HEK293 (cell line): ENCODE results near the gene WRAP53.

Experiments
- CTCF ChIA-PET: fragments of 350-600 bp; formaldehyde crosslinking; extraction: SDS; loops from one replicate; lab custom pipeline; 2021; ENCODE audit warnings: antibody characterized with exemption; lab: Yijun Ruan, JAX
- POLR2A ChIA-PET: fragments of 300-600 bp; formaldehyde crosslinking; extraction: SDS; loops from one replicate; lab custom pipeline; 2020; ENCODE audit warnings: antibody characterized with exemption, inconsistent platforms; lab: Yijun Ruan, JAX
- H3K27ac ChIP-seq: fragments of 200-500 bp; sonication (Bioruptor generic); 2 replicates; pipeline ENCODE4 v1.5.1; 2014; ENCODE audit warnings: low read depth, low read length, control low read depth, inconsistent platforms; ENCODE audit errors: extremely low read depth
- H3K36me3 ChIP-seq, 2 experiments: fragments of 200-500 bp in 1 of 2; sonication (Bioruptor generic) in 1 of 2; 1 replicate in 1 of 2; 2 replicates in 1 of 2; pipeline ENCODE4 v1.5.1; 2014 to 2017; ENCODE audit warnings: inconsistent platforms in 2 of 2, low read length in 2 of 2; ENCODE audit not compliant: control insufficient read depth in 2 of 2, insufficient read depth in 1 of 2
- H3K4me1 ChIP-seq: fragments of 200-500 bp; sonication (Bioruptor generic); 2 replicates; pipeline ENCODE4 v1.5.1; 2014; ENCODE audit warnings: mild to moderate bottlenecking, low read length, inconsistent platforms; ENCODE audit not compliant: control insufficient read depth, insufficient read depth
- H3K4me3 ChIP-seq: 2 replicates; pipeline ENCODE4 v1.5.1; 2011; ENCODE audit warnings: low read depth, mild to moderate bottlenecking, control low read depth, low read length, moderate library complexity
- H3K9me3 ChIP-seq: fragments of 200-500 bp; sonication (Bioruptor generic); 2 replicates; pipeline ENCODE4 v1.5.1; 2014; ENCODE audit warnings: low read depth, low read length, inconsistent platforms; ENCODE audit not compliant: control insufficient read depth, insufficient read depth
- GLI4 ChIP-seq: fragments of 450-650 bp; formaldehyde crosslinking; IDR thresholded peaks from 2 replicates; pipeline ENCODE4 v1.5.1; 2016; ENCODE audit warnings: missing biosample characterization, missing genetic modification characterization
- GLIS1 ChIP-seq: fragments of 450-650 bp; formaldehyde crosslinking; IDR thresholded peaks from 2 replicates; pipeline ENCODE4 v1.5.1; 2016; ENCODE audit warnings: missing biosample characterization, missing genetic modification characterization
- PATZ1 ChIP-seq: fragments of 450-650 bp; formaldehyde crosslinking; IDR thresholded peaks from 2 replicates; pipeline ENCODE4 v1.5.1; 2016; ENCODE audit warnings: missing biosample characterization, missing genetic modification characterization
- SP7 ChIP-seq: fragments of 450-650 bp; formaldehyde crosslinking; IDR thresholded peaks from 2 replicates; pipeline ENCODE4 v1.5.1; 2016; ENCODE audit warnings: missing biosample characterization, missing genetic modification characterization
- ZBTB20 ChIP-seq: fragments of 450-650 bp; formaldehyde crosslinking; IDR thresholded peaks from 2 replicates; pipeline ENCODE4 v1.5.1; 2016; ENCODE audit warnings: missing biosample characterization, missing genetic modification characterization
- ZBTB7A ChIP-seq: fragments of 450-650 bp; formaldehyde crosslinking; IDR thresholded peaks from 2 replicates; pipeline ENCODE4 v1.5.1; 2016; ENCODE audit warnings: low read depth, missing biosample characterization, missing genetic modification characterization
- ZBTB8A ChIP-seq: fragments of 450-650 bp; formaldehyde crosslinking; IDR thresholded peaks from 2 replicates; pipeline ENCODE4 v1.5.1; 2016; ENCODE audit warnings: missing biosample characterization, missing genetic modification characterization
- ZNF2 ChIP-seq: fragments of 450-650 bp; formaldehyde crosslinking; IDR thresholded peaks from 2 replicates; pipeline ENCODE4 v1.5.1; 2016; ENCODE audit warnings: missing biosample characterization, missing genetic modification characterization
- ZNF214 ChIP-seq: fragments of 450-650 bp; formaldehyde crosslinking; IDR thresholded peaks from 2 replicates; pipeline ENCODE4 v1.5.1; 2017; ENCODE audit warnings: missing biosample characterization, mild to moderate bottlenecking, missing genetic modification characterization, borderline replicate concordance
- ZNF335 ChIP-seq: fragments of 450-650 bp; formaldehyde crosslinking; conservative IDR thresholded peaks from 2 replicates; pipeline ENCODE4 v1.5.1; 2016; ENCODE audit warnings: missing biosample characterization, missing genetic modification characterization
- ZNF404 ChIP-seq: fragments of 450-650 bp; formaldehyde crosslinking; IDR thresholded peaks from 2 replicates; pipeline ENCODE4 v1.5.1; 2017; ENCODE audit warnings: missing biosample characterization, missing genetic modification characterization
- ZNF677 ChIP-seq: fragments of 450-650 bp; IDR thresholded peaks from 2 replicates; pipeline ENCODE4 v1.5.0; 2018; ENCODE audit warnings: missing biosample characterization, mild to moderate bottlenecking, missing genetic modification characterization, moderate library complexity
- ZNF747 ChIP-seq: fragments of 450-650 bp; formaldehyde crosslinking; IDR thresholded peaks from 2 replicates; pipeline ENCODE4 v1.5.1; 2016; ENCODE audit warnings: missing biosample characterization, missing genetic modification characterization
- ZSCAN23 ChIP-seq: fragments of 450-650 bp; formaldehyde crosslinking; IDR thresholded peaks from 2 replicates; pipeline ENCODE4 v1.5.1; 2016; ENCODE audit warnings: missing biosample characterization, missing genetic modification characterization
- TF ChIP-seq, protein P1 (sequence below): fragments of 450-650 bp; formaldehyde crosslinking; IDR thresholded peaks from 2 replicates; pipeline ENCODE4 v1.5.1; 2016; ENCODE audit warnings: missing biosample characterization, missing genetic modification characterization
- TF ChIP-seq, protein P2 (sequence below): fragments of 450-650 bp; formaldehyde crosslinking; optimal IDR thresholded peaks from 2 replicates; pipeline ENCODE3; 2016; ENCODE audit warnings: missing biosample characterization, mild to moderate bottlenecking, missing genetic modification characterization
- TF ChIP-seq, protein P3 (sequence below): fragments of 450-650 bp; formaldehyde crosslinking; IDR thresholded peaks from 2 replicates; pipeline ENCODE4 v1.5.1; 2016; ENCODE audit warnings: missing biosample characterization, missing genetic modification characterization, borderline replicate concordance
- TF ChIP-seq, protein P4 (sequence below): fragments of 450-650 bp; formaldehyde crosslinking; IDR thresholded peaks from 2 replicates; pipeline ENCODE4 v1.5.1; 2017; ENCODE audit warnings: missing biosample characterization, missing genetic modification characterization

Gene WRAP53

GRCh38 chr17:7651097-7651664, 37.1 kb upstream of the WRAP53 start:
- Histone ChIP-seq H3K36me3 (no peaks in the 10 kb centered on the region), H3K4me3 (peak overlapping the region; percentile 38), H3K9me3 (no peaks in the 10 kb centered on the region), H3K27ac (peak overlapping the region; percentile 39; the same call in 1 of the 2 replicates), H3K4me1 (peaks cover 5% of the 10 kb centered on the region)
- ChIA-PET POLR2A (interaction anchor here (0.6 to 5.3 kb wide), 20 partner anchors 9 to 468 kb away, joined by 3 to 113 read pairs (median 5); partner anchors contain the start of genes CYB5D1, EFNB3, FXR2 and MPDU1), CTCF (interaction anchor here (0.5 to 7.2 kb wide), 9 partner anchors 14 to 92 kb away, joined by 3 to 57 read pairs (median 4); partner anchors contain the start of genes TP53 and WRAP53)
- peak; percentile 88 for TF ChIP-seq ZBTB7A (tag by site-specific recombination)
- peak; percentile 26; the same call in 1 of the 2 replicates for TF ChIP-seq ZSCAN23 (tag by site-specific recombination)
- TF ChIP-seq ZBTB8A (tag by site-specific recombination): no peak
- peak; percentile 30; the same call in 1 of the 2 replicates for TF ChIP-seq ZNF335 (tag by site-specific recombination)
- TF ChIP-seq ZNF747 (tag by site-specific recombination): peak; percentile 48; the same call in 1 of the 2 replicates
- TF ChIP-seq GLI4 (tag by site-specific recombination): 0 out of 2 replicates have a peak, but pooled peaks have one; percentile 11
- TF ChIP-seq ZNF2 (tag by site-specific recombination): 0 out of 2 replicates have a peak, but pooled peaks have one; percentile 21
- TF ChIP-seq ZNF214 (tag by site-specific recombination): no peak
- TF ChIP-seq, protein P1, sequence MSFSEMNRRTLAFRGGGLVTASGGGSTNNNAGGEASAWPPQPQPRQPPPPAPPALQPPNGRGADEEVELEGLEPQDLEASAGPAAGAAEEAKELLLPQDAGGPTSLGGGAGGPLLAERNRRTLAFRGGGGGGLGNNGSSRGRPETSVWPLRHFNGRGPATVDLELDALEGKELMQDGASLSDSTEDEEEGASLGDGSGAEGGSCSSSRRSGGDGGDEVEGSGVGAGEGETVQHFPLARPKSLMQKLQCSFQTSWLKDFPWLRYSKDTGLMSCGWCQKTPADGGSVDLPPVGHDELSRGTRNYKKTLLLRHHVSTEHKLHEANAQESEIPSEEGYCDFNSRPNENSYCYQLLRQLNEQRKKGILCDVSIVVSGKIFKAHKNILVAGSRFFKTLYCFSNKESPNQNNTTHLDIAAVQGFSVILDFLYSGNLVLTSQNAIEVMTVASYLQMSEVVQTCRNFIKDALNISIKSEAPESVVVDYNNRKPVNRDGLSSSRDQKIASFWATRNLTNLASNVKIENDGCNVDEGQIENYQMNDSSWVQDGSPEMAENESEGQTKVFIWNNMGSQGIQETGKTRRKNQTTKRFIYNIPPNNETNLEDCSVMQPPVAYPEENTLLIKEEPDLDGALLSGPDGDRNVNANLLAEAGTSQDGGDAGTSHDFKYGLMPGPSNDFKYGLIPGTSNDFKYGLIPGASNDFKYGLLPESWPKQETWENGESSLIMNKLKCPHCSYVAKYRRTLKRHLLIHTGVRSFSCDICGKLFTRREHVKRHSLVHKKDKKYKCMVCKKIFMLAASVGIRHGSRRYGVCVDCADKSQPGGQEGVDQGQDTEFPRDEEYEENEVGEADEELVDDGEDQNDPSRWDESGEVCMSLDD (tag by site-specific recombination): peak; percentile 99
- 0 out of 2 replicates have a peak, but pooled peaks have one; percentile 10 for TF ChIP-seq SP7 (tag by site-specific recombination)
- peak; percentile 80 for TF ChIP-seq ZBTB20 (tag by site-specific recombination)
- no peak for TF ChIP-seq ZNF677
- TF ChIP-seq ZNF404 (tag by site-specific recombination): no peak
- TF ChIP-seq, protein P2, sequence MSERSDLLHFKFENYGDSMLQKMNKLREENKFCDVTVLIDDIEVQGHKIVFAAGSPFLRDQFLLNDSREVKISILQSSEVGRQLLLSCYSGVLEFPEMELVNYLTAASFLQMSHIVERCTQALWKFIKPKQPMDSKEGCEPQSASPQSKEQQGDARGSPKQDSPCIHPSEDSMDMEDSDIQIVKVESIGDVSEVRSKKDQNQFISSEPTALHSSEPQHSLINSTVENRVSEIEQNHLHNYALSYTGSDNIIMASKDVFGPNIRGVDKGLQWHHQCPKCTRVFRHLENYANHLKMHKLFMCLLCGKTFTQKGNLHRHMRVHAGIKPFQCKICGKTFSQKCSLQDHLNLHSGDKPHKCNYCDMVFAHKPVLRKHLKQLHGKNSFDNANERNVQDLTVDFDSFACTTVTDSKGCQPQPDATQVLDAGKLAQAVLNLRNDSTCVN: peak; percentile 65
- TF ChIP-seq PATZ1 (tag by site-specific recombination): peak; percentile 0; the same call in 1 of the 2 replicates
- peak; percentile 3; the same call in 1 of the 2 replicates for TF ChIP-seq GLIS1 (tag by site-specific recombination)
- TF ChIP-seq, protein P3, sequence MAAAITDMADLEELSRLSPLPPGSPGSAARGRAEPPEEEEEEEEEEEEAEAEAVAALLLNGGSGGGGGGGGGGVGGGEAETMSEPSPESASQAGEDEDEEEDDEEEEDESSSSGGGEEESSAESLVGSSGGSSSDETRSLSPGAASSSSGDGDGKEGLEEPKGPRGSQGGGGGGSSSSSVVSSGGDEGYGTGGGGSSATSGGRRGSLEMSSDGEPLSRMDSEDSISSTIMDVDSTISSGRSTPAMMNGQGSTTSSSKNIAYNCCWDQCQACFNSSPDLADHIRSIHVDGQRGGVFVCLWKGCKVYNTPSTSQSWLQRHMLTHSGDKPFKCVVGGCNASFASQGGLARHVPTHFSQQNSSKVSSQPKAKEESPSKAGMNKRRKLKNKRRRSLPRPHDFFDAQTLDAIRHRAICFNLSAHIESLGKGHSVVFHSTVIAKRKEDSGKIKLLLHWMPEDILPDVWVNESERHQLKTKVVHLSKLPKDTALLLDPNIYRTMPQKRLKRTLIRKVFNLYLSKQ (tag by site-specific recombination): no peak
- TF ChIP-seq, protein P4, sequence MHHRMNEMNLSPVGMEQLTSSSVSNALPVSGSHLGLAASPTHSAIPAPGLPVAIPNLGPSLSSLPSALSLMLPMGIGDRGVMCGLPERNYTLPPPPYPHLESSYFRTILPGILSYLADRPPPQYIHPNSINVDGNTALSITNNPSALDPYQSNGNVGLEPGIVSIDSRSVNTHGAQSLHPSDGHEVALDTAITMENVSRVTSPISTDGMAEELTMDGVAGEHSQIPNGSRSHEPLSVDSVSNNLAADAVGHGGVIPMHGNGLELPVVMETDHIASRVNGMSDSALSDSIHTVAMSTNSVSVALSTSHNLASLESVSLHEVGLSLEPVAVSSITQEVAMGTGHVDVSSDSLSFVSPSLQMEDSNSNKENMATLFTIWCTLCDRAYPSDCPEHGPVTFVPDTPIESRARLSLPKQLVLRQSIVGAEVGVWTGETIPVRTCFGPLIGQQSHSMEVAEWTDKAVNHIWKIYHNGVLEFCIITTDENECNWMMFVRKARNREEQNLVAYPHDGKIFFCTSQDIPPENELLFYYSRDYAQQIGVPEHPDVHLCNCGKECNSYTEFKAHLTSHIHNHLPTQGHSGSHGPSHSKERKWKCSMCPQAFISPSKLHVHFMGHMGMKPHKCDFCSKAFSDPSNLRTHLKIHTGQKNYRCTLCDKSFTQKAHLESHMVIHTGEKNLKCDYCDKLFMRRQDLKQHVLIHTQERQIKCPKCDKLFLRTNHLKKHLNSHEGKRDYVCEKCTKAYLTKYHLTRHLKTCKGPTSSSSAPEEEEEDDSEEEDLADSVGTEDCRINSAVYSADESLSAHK (tag by site-specific recombination): 0 out of 2 replicates have a peak, but pooled peaks have one; percentile 16
